Measurements from ENCODE around the gene C2.
A peak's percentile ranks its signal among the peaks of the same experiment; 100 is the strongest.
"Not testable (repeated sequence)": the region's sequence is repeated elsewhere in the genome, so short reads cannot be mapped to it uniquely, and the experiment has no call there.

C2 gene

DNA sequence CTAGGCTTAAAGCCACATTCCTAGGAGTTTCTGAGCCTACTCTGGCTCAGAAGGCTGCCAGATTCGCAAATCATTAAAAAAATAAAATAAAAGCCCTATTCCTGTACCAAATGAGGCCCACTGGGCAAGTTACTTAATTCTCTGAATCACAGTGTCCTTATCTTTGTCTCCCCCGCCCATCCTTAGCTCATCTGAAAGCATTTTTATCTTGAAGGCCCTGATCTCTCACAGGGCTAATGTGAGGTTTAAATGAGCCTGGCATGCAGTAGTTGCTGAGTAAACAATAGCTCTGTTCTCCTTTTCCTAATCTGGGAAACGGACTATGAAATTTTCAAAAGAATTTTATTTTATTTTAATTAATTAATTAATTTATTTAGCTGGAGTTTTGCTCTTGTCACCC lies 23.6 kb upstream of the C2 start:
- no peaks in the 10 kb centered on the region for H3K27me3 ChIP-seq (replicated peaks in 2 of 5; ENCODE audit: control insufficient read depth in 4 of 5, insufficient read depth in 5 of 5, low read length in 4 of 5)
- peaks cover 0 to 4% (median 0%) of the 10 kb centered on the region in 4 experiments for H3K36me3 ChIP-seq (ENCODE audit: control insufficient read depth in 4 of 4, insufficient read depth in 4 of 4, low read length in 3 of 4)
- ChIA-PET CTCF (interaction anchor here (2.2 to 3.0 kb wide), 2 partner anchors 16 to 17 kb away, joined by 8 to 12 read pairs; no protein-coding TSS in a partner anchor), POLR2A (no interaction called here)
- no peak for DNase-seq
- no peak overlapping the region for H3K4me3 ChIP-seq (ENCODE audit: control insufficient read depth in 1 of 7, extremely low read depth in 1 of 7, insufficient read depth in 4 of 7, low read depth in 2 of 7, low read length in 6 of 7)
- H3K27ac ChIP-seq (ENCODE audit: insufficient read depth in 1 of 2, low read depth in 1 of 2, low read length in 2 of 2, poor library complexity in 1 of 2, severe bottlenecking in 2 of 2): no peak overlapping the region
- H3K9me3 ChIP-seq (ENCODE audit: control extremely low read depth in 1 of 5, control insufficient read depth in 4 of 5, insufficient read depth in 2 of 5, low read depth in 1 of 5, low read length in 4 of 5): no peaks in the 10 kb centered on the region
- 100% methylated on average over 1 of the region's 3 CpGs for WGBS (ENCODE audit: insufficient coverage)
- H3K4me1 ChIP-seq (ENCODE audit: control extremely low read depth in 1 of 4, control insufficient read depth in 4 of 4, insufficient read depth in 4 of 4, low read length in 3 of 4): peaks cover 2 to 42% (median 22%) of the 10 kb centered on the region in 4 experiments

DNA sequence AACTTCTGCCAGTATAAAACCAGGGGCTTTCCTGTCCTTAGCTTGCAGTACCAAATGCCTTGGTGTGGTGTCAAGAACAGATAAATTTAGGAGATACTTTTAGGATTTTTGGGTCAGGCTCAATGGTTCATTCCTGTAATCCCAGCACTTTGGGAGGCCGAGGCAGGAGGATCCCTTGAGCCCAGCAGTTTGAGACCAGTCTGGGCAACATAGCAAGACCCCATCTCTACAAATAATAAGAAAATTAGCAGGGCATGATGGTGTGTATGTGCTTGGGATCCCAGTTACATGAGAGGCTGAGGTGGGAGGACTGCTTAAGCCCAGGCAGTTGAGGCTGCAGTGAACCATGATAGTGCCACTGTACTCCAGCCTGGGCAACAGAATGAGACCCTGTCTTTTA lies 22.5 kb upstream of the C2 start:
- Histone ChIP-seq H3K27ac (ENCODE audit: insufficient read depth in 1 of 2, low read depth in 1 of 2, low read length in 2 of 2, poor library complexity in 1 of 2, severe bottlenecking in 2 of 2) (no peak overlapping the region), H3K9me3 (ENCODE audit: control extremely low read depth in 1 of 5, control insufficient read depth in 4 of 5, insufficient read depth in 2 of 5, low read depth in 1 of 5, low read length in 4 of 5) (no peaks in the 10 kb centered on the region), H3K4me1 (ENCODE audit: control extremely low read depth in 1 of 4, control insufficient read depth in 4 of 4, insufficient read depth in 4 of 4, low read length in 3 of 4) (peaks cover 2 to 31% (median 18%) of the 10 kb centered on the region in 4 experiments), H3K4me3 (ENCODE audit: control insufficient read depth in 1 of 7, extremely low read depth in 1 of 7, insufficient read depth in 4 of 7, low read depth in 2 of 7, low read length in 6 of 7) (no peak overlapping the region), H3K27me3 (replicated peaks in 2 of 5; ENCODE audit: control insufficient read depth in 4 of 5, insufficient read depth in 5 of 5, low read length in 4 of 5) (no peaks in the 10 kb centered on the region), H3K36me3 (ENCODE audit: control insufficient read depth in 4 of 4, insufficient read depth in 4 of 4, low read length in 3 of 4) (peaks cover 0 to 4% (median 0%) of the 10 kb centered on the region in 4 experiments)
- CTCF ChIA-PET: interaction anchor here (1.0 to 3.0 kb wide), 3 partner anchors 16 to 47 kb away, joined by 4 to 12 read pairs (median 5); no protein-coding TSS in a partner anchor
- POLR2A ChIA-PET: no interaction called here
- no CpG with 5 or more reads among the region's 1 CpG for WGBS (ENCODE audit: insufficient coverage)
- no peak for DNase-seq

DNA sequence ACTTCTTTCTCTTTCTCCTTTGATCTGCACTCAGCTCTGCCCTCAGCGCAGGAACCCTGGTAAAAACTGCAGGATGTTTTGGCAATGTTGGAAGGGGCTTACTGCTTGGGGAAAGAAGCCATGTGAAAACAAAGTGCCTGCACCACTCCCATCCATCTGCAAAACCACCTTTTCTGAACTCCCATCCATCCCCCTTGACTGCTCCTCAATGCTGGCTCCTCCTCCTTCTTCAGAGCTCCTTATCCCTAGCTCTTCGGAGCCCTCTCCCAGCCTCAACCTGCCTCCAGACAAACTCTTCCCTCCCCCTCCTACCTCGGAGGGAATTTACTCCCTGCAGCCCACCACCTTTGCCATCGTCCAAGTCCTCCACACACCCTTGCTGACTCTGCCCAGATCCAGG lies 21.4 kb upstream of the C2 start:
- POLR2A ChIA-PET: no interaction called here
- WGBS (ENCODE audit: insufficient coverage): 66% methylated on average over 2 of the region's 4 CpGs
- no peaks in the 10 kb centered on the region for H3K27me3 ChIP-seq (replicated peaks in 2 of 5; ENCODE audit: control insufficient read depth in 4 of 5, insufficient read depth in 5 of 5, low read length in 4 of 5)
- H3K4me1 ChIP-seq (ENCODE audit: control extremely low read depth in 1 of 4, control insufficient read depth in 4 of 4, insufficient read depth in 4 of 4, low read length in 3 of 4): peaks cover 2 to 27% (median 12%) of the 10 kb centered on the region in 4 experiments
- peaks cover 0 to under 1% (median 0%) of the 10 kb centered on the region in 4 experiments for H3K36me3 ChIP-seq (ENCODE audit: control insufficient read depth in 4 of 4, insufficient read depth in 4 of 4, low read length in 3 of 4)
- H3K4me3 ChIP-seq (ENCODE audit: control insufficient read depth in 1 of 7, extremely low read depth in 1 of 7, insufficient read depth in 4 of 7, low read depth in 2 of 7, low read length in 6 of 7): no peak overlapping the region
- DNase-seq: no peak
- H3K27ac ChIP-seq (ENCODE audit: insufficient read depth in 1 of 2, low read depth in 1 of 2, low read length in 2 of 2, poor library complexity in 1 of 2, severe bottlenecking in 2 of 2): no peak overlapping the region
- CTCF ChIA-PET: interaction anchor here (1.9 kb wide), 1 partner anchor 17 kb away, joined by 5 read pairs; no protein-coding TSS in a partner anchor
- no peaks in the 10 kb centered on the region for H3K9me3 ChIP-seq (ENCODE audit: control extremely low read depth in 1 of 5, control insufficient read depth in 4 of 5, insufficient read depth in 2 of 5, low read depth in 1 of 5, low read length in 4 of 5)

DNA sequence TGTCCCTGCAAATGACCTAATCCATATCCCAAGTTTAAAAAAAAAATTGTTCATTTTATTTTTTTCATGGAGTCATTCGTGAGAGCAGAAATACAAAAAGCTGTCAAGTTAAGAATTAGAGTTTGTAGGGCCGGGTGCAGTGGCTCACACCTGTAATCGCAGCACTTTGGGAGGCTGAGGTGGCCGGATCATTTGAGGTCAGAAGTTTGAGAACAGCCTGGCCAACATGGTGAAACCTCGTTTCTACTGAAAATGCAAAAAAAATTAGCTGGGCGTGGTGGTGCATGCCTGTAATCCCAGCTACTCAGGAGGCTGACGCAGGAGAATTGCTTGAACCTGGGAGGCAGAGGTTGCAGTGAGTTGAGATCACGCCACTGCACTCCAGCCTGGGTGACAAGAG lies 20.8 kb upstream of the C2 start:
- 94% methylated on average over 6 of the region's 8 CpGs for WGBS (ENCODE audit: insufficient coverage)
- H3K9me3 ChIP-seq (ENCODE audit: control extremely low read depth in 1 of 5, control insufficient read depth in 4 of 5, insufficient read depth in 2 of 5, low read depth in 1 of 5, low read length in 4 of 5); H3K27me3 ChIP-seq (replicated peaks in 2 of 5; ENCODE audit: control insufficient read depth in 4 of 5, insufficient read depth in 5 of 5, low read length in 4 of 5); POLR2A ChIA-PET; H3K4me3 ChIP-seq (ENCODE audit: control insufficient read depth in 1 of 7, extremely low read depth in 1 of 7, insufficient read depth in 4 of 7, low read depth in 2 of 7, low read length in 6 of 7); H3K27ac ChIP-seq (ENCODE audit: insufficient read depth in 1 of 2, low read depth in 1 of 2, low read length in 2 of 2, poor library complexity in 1 of 2, severe bottlenecking in 2 of 2); DNase-seq; H3K36me3 ChIP-seq (ENCODE audit: control insufficient read depth in 4 of 4, insufficient read depth in 4 of 4, low read length in 3 of 4): not testable (repeated sequence)
- H3K4me1 ChIP-seq (ENCODE audit: control extremely low read depth in 1 of 4, control insufficient read depth in 4 of 4, insufficient read depth in 4 of 4, low read length in 3 of 4): peaks cover 2 to 24% (median 9%) of the 10 kb centered on the region in 4 experiments
- CTCF ChIA-PET: interaction anchor here (0.7 to 1.9 kb wide), 3 partner anchors 16 to 29 kb away, joined by 3 to 5 read pairs (median 4); no protein-coding TSS in a partner anchor

DNA sequence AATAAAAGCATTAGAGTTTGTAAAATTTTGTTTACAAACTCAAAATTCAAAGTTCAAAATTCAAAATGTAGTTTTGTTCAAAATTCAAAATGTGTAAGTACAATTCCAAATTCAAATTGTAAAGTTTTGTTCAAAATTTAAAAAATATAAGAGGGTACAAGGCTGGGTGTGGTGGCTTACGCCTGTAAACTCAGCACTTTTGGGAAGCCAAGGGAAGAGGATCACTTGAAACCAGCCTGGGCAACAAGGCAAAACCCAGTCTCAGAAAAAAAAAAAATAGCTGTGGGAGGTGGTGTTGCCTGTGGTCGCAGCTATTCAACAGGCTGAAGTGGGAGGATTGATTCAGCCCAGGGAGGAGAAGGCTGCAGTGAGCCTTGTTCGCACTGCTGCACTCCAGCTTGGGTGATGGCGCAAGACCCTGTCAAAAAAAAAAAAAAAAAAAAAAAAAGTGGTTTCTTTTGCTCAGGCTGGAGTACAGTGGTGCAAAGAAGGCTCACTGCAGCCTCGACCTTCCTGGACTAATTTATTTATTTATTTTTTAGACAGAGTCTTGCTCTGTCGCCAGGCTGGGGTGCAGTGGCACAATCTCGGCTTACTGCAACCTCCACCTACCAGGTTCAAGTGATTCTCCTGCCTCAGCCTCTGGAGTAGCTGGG lies 20.2 kb upstream of the C2 start:
- WGBS (ENCODE audit: insufficient coverage): 73% methylated on average over 3 of the region's 7 CpGs
- peaks cover 2 to 23% (median 8%) of the 10 kb centered on the region in 4 experiments for H3K4me1 ChIP-seq (ENCODE audit: control extremely low read depth in 1 of 4, control insufficient read depth in 4 of 4, insufficient read depth in 4 of 4, low read length in 3 of 4)
- no peak overlapping the region for H3K27ac ChIP-seq (ENCODE audit: insufficient read depth in 1 of 2, low read depth in 1 of 2, low read length in 2 of 2, poor library complexity in 1 of 2, severe bottlenecking in 2 of 2)
- no peaks in the 10 kb centered on the region for H3K9me3 ChIP-seq (ENCODE audit: control extremely low read depth in 1 of 5, control insufficient read depth in 4 of 5, insufficient read depth in 2 of 5, low read depth in 1 of 5, low read length in 4 of 5)
- POLR2A ChIA-PET: interaction anchor here (0.5 kb wide), 1 partner anchor 1361 kb away, joined by 3 read pairs; no protein-coding TSS in a partner anchor
- CTCF ChIA-PET: interaction anchor here (0.6 to 1.4 kb wide), 3 partner anchors 17 to 800 kb away, joined by 3 to 4 read pairs (median 4); no protein-coding TSS in a partner anchor
- H3K4me3 ChIP-seq (ENCODE audit: control insufficient read depth in 1 of 7, extremely low read depth in 1 of 7, insufficient read depth in 4 of 7, low read depth in 2 of 7, low read length in 6 of 7): no peak overlapping the region
- no peaks in the 10 kb centered on the region for H3K27me3 ChIP-seq (replicated peaks in 2 of 5; ENCODE audit: control insufficient read depth in 4 of 5, insufficient read depth in 5 of 5, low read length in 4 of 5)
- peak; percentile 38 to 73 (median 69) for DNase-seq
- H3K36me3 ChIP-seq (ENCODE audit: control insufficient read depth in 4 of 4, insufficient read depth in 4 of 4, low read length in 3 of 4): no peaks in the 10 kb centered on the region

DNA sequence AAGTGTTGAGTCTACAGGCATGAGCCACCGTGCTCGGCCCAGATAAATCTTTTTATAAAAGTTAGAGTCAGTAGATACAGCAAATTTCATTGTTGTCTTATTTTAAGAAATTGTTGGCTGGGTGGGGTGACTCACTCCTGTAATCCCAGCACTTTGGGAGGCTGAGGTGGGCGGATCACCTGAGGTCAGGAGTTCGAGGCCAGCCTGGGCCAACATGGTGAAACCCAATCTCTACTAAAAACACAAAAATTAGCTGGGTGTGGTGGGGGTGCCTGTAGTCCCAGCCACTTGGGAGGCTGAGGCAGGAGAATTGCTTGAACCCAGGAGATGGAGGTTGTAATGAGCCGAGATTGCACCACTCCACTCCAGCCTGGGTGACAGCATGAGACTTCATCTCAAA lies 19.3 kb upstream of the C2 start:
- H3K9me3 ChIP-seq (ENCODE audit: control extremely low read depth in 1 of 5, control insufficient read depth in 4 of 5, insufficient read depth in 2 of 5, low read depth in 1 of 5, low read length in 4 of 5); DNase-seq; H3K36me3 ChIP-seq (ENCODE audit: control insufficient read depth in 4 of 4, insufficient read depth in 4 of 4, low read length in 3 of 4); H3K4me3 ChIP-seq (ENCODE audit: control insufficient read depth in 1 of 7, extremely low read depth in 1 of 7, insufficient read depth in 4 of 7, low read depth in 2 of 7, low read length in 6 of 7); H3K27ac ChIP-seq (ENCODE audit: insufficient read depth in 1 of 2, low read depth in 1 of 2, low read length in 2 of 2, poor library complexity in 1 of 2, severe bottlenecking in 2 of 2); POLR2A ChIA-PET; H3K27me3 ChIP-seq (replicated peaks in 2 of 5; ENCODE audit: control insufficient read depth in 4 of 5, insufficient read depth in 5 of 5, low read length in 4 of 5): not testable (repeated sequence)
- CTCF ChIA-PET: interaction anchor here (1.4 kb wide), 1 partner anchor 16 kb away, joined by 4 read pairs; no protein-coding TSS in a partner anchor
- whole genome bisulfite sequencing (ENCODE audit: insufficient coverage): 100% methylated on average over 1 of the region's 5 CpGs
- H3K4me1 ChIP-seq (ENCODE audit: control extremely low read depth in 1 of 4, control insufficient read depth in 4 of 4, insufficient read depth in 4 of 4, low read length in 3 of 4): peaks cover 0 to 15% (median 0%) of the 10 kb centered on the region in 4 experiments

DNA sequence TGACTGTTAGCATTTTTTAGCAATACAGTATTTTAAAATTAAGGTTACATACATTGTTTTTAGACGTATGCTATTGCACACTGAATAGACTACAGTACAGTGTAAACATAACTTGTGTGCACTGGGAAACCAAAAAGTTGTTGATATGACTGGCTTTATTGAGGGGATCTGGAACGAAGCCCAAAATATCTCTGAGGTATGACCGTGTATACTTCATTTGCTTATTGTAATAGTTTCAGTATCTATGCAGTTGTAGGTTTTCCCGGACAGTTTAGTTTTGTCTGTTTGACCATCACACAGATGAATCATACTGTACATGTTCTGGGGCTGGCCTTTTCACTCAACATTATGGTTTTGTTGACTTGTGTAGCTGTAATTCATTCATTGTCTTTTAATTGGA lies 18.7 kb upstream of the C2 start:
- CTCF ChIA-PET: interaction anchor here (1.6 kb wide), 1 partner anchor 10 kb away, joined by 3 read pairs; no protein-coding TSS in a partner anchor
- POLR2A ChIA-PET: interaction anchor here (0.6 kb wide), 1 partner anchor 11 kb away, joined by 3 read pairs; the partner anchor contains the start of gene EHMT2

More for the DNA sequence above, 18.7 kb upstream of the C2 start:
- H3K36me3 ChIP-seq (ENCODE audit: control insufficient read depth in 4 of 4, insufficient read depth in 4 of 4, low read length in 3 of 4): no peaks in the 10 kb centered on the region
- 80% methylated on average over 1 of the region's 4 CpGs for WGBS (ENCODE audit: insufficient coverage)
- H3K27ac ChIP-seq (ENCODE audit: insufficient read depth in 1 of 2, low read depth in 1 of 2, low read length in 2 of 2, poor library complexity in 1 of 2, severe bottlenecking in 2 of 2): no peak overlapping the region
- no peaks in the 10 kb centered on the region for H3K27me3 ChIP-seq (replicated peaks in 2 of 5; ENCODE audit: control insufficient read depth in 4 of 5, insufficient read depth in 5 of 5, low read length in 4 of 5)
- no peak overlapping the region for H3K4me3 ChIP-seq (ENCODE audit: control insufficient read depth in 1 of 7, extremely low read depth in 1 of 7, insufficient read depth in 4 of 7, low read depth in 2 of 7, low read length in 6 of 7)
- DNase-seq: no peak
- peaks cover 0 to 15% (median 0%) of the 10 kb centered on the region in 4 experiments for H3K4me1 ChIP-seq (ENCODE audit: control extremely low read depth in 1 of 4, control insufficient read depth in 4 of 4, insufficient read depth in 4 of 4, low read length in 3 of 4)
- H3K9me3 ChIP-seq (ENCODE audit: control extremely low read depth in 1 of 5, control insufficient read depth in 4 of 5, insufficient read depth in 2 of 5, low read depth in 1 of 5, low read length in 4 of 5): no peaks in the 10 kb centered on the region

All from common myeloid progenitor, CD34-positive (primary cell).